GM20000 (cell line): Measurements from ENCODE around the gene ZNF677.
"Not testable (repeated sequence)": the region's sequence is repeated elsewhere in the genome, so short reads cannot be mapped to it uniquely, and the experiment has no call there.

Source experiments
- DNase-seq: peaks from one replicate; pipeline ENCODE4 v3.0.0; 2012; ENCODE audit warnings: low spot score
- CTCF ChIP-seq: IDR thresholded peaks from 2 replicates; pipeline ENCODE4 v1.5.1; 2012; ENCODE audit warnings: mild to moderate bottlenecking, control low read depth; ENCODE audit errors: extremely low read depth, missing control alignments

The ZNF677 gene

GRCh38 chr19:53196777-53197396 is 57.8 kb downstream of the ZNF677 start:
- DNase-seq, result peak; percentile 97

GRCh38 chr19:53195265-53195903 is 59.3 kb downstream of the ZNF677 start:
- peak; percentile 93 for TF ChIP-seq CTCF
- DNase-seq, result peak; percentile 75

More at GRCh38 chr19:53196777-53197396, 57.8 kb downstream of the ZNF677 start:
- TF ChIP-seq CTCF, result no peak

- DNase-seq, result no peak
Measured at GRCh38 chr19:53193535-53194222, 61.0 kb downstream of the ZNF677 start.

GRCh38 chr19:53192771-53193534 is 61.7 kb downstream of the ZNF677 start, which contains the start of gene ZNF665:
Gene ZNF665 (minus strand): TSS chr19:53193358. CDS start chr19:53182898, 10,460 bp downstream.
- no peak for TF ChIP-seq CTCF
- peak; percentile 81 for DNase-seq

More at GRCh38 chr19:53193535-53194222, 61.0 kb downstream of the ZNF677 start:
- TF ChIP-seq CTCF, result no peak

GRCh38 chr19:53190253-53190652 is 64.4 kb downstream of the ZNF677 start:
- no peak for TF ChIP-seq CTCF
- DNase-seq, result no peak

- not testable (repeated sequence) for DNase-seq
Measured at GRCh38 chr19:53189691-53190198, 64.9 kb downstream of the ZNF677 start.
